Parathyroid adenoma (tissue), 2 donors: ENCODE results near the gene WDR70.

Experiments
- H2AFZ ChIP-seq: fragments of 300-600 bp; sonication (generic); one replicate; pipeline ENCODE4 v1.7.0; 2017; ENCODE audit warnings: antibody characterized with exemption, mild to moderate bottlenecking
- H3K27ac ChIP-seq: fragments of 300-600 bp; sonication (generic); one replicate; pipeline ENCODE4 v1.7.0; 2017
- H3K27me3 ChIP-seq: fragments of 300-600 bp; sonication (generic); one replicate; pipeline ENCODE4 v1.7.0; 2017; ENCODE audit warnings: low read length; ENCODE audit not compliant: control insufficient read depth, insufficient read depth
- H3K36me3 ChIP-seq: fragments of 300-600 bp; sonication (generic); one replicate; pipeline ENCODE4 v1.7.0; 2017; ENCODE audit warnings: low read length; ENCODE audit not compliant: control insufficient read depth, insufficient read depth
- H3K4me1 ChIP-seq: fragments of 300-600 bp; sonication (generic); one replicate; pipeline ENCODE4 v1.7.0; 2017; ENCODE audit warnings: control low read depth
- H3K4me2 ChIP-seq: fragments of 300-600 bp; sonication (generic); one replicate; pipeline ENCODE4 v1.7.0; 2017; ENCODE audit warnings: low read length
- H3K4me3 ChIP-seq: fragments of 300-600 bp; sonication (generic); one replicate; pipeline ENCODE4 v1.7.0; 2017; ENCODE audit warnings: low read depth, low read length
- H3K79me2 ChIP-seq: fragments of 300-600 bp; sonication (generic); one replicate; pipeline ENCODE4 v1.7.0; 2017; ENCODE audit warnings: control low read depth
- H3K9ac ChIP-seq: fragments of 300-600 bp; sonication (generic); one replicate; pipeline ENCODE4 v1.7.0; 2017; ENCODE audit warnings: mild to moderate bottlenecking
- H3K9me3 ChIP-seq: fragments of 300-600 bp; sonication (generic); one replicate; pipeline ENCODE4 v1.7.0; 2017; ENCODE audit warnings: low read length; ENCODE audit not compliant: control insufficient read depth
- CTCF ChIP-seq: fragments of 300-600 bp; sonication (generic); IDR thresholded peaks from one replicate; pipeline ENCODE4 v1.7.0; 2017; ENCODE audit warnings: antibody characterized with exemption, mild to moderate bottlenecking
- donor health status: primary hyperparathyroidism.

Gene WDR70

GRCh38 chr5:37715992-37716391 lies 336.9 kb downstream of the WDR70 start:
- no peak overlapping the region for H3K4me2 ChIP-seq
- H3K4me3 ChIP-seq = no peak overlapping the region
- no peaks in the 10 kb centered on the region for H3K27me3 ChIP-seq
- H3K4me1 ChIP-seq = peaks cover 9% of the 10 kb centered on the region
- no peak overlapping the region for H2AFZ ChIP-seq
- no peak overlapping the region for H3K27ac ChIP-seq
- no peaks in the 10 kb centered on the region for H3K9me3 ChIP-seq
- no peak for TF ChIP-seq CTCF
- H3K9ac ChIP-seq = no peak overlapping the region
- no peaks in the 10 kb centered on the region for H3K79me2 ChIP-seq
- H3K36me3 ChIP-seq = no peaks in the 10 kb centered on the region

GRCh38 chr5:37716405-37716804 lies 337.3 kb downstream of the WDR70 start:
- no peaks in the 10 kb centered on the region for H3K27me3 ChIP-seq
- peak; percentile 11 for TF ChIP-seq CTCF
- no peak overlapping the region for H3K27ac ChIP-seq
- H3K9ac ChIP-seq = no peak overlapping the region
- no peaks in the 10 kb centered on the region for H3K9me3 ChIP-seq
- peaks cover 9% of the 10 kb centered on the region for H3K4me1 ChIP-seq
- H3K4me2 ChIP-seq = no peak overlapping the region
- H3K4me3 ChIP-seq = no peak overlapping the region
- no peak overlapping the region for H2AFZ ChIP-seq
- H3K36me3 ChIP-seq = no peaks in the 10 kb centered on the region
- H3K79me2 ChIP-seq = no peaks in the 10 kb centered on the region

GRCh38 chr5:37717276-37717612 lies 338.1 kb downstream of the WDR70 start:
- Histone ChIP-seq H3K4me2 (no peak overlapping the region), H3K9ac (no peak overlapping the region), H2AFZ (no peak overlapping the region), H3K4me3 (no peak overlapping the region), H3K27me3 (no peaks in the 10 kb centered on the region), H3K36me3 (no peaks in the 10 kb centered on the region), H3K79me2 (no peaks in the 10 kb centered on the region), H3K4me1 (peaks cover 9% of the 10 kb centered on the region), H3K9me3 (no peaks in the 10 kb centered on the region), H3K27ac (no peak overlapping the region)
- TF ChIP-seq CTCF = no peak

GRCh38 chr5:37717613-37718431 lies 338.7 kb downstream of the WDR70 start:
- Histone ChIP-seq H3K4me2 (no peak overlapping the region), H2AFZ (no peak overlapping the region), H3K27me3 (no peaks in the 10 kb centered on the region), H3K4me1 (peaks cover 9% of the 10 kb centered on the region), H3K4me3 (no peak overlapping the region), H3K9me3 (no peaks in the 10 kb centered on the region), H3K27ac (no peak overlapping the region), H3K9ac (no peak overlapping the region), H3K36me3 (no peaks in the 10 kb centered on the region), H3K79me2 (no peaks in the 10 kb centered on the region)
- no peak for TF ChIP-seq CTCF

- peaks cover 9% of the 10 kb centered on the region for H3K4me1 ChIP-seq
- H3K9ac ChIP-seq = no peak overlapping the region
- no peak overlapping the region for H3K27ac ChIP-seq
- H3K27me3 ChIP-seq = no peaks in the 10 kb centered on the region
- H3K79me2 ChIP-seq = no peaks in the 10 kb centered on the region
- H3K4me3 ChIP-seq = no peak overlapping the region
- no peak overlapping the region for H2AFZ ChIP-seq
- no peak for TF ChIP-seq CTCF
- no peak overlapping the region for H3K4me2 ChIP-seq
- no peaks in the 10 kb centered on the region for H3K36me3 ChIP-seq
- no peaks in the 10 kb centered on the region for H3K9me3 ChIP-seq
Observed at GRCh38 chr5:37720550-37720952, 341.4 kb downstream of the WDR70 start.
